H1 (cell line): Measurements from ENCODE around the gene PDGFB. TPM values are rescaled to one million over a fixed set of nuclear protein-coding genes. Genes with fewer than 3 reads are reported as not detected.

Experiments
- HDAC2 ChIP-seq, 2 experiments: fragments of 300-600 bp in 1 of 2; sonication (generic) in 1 of 2; IDR thresholded peaks; 2 replicates each; pipeline ENCODE4 v1.6.1; 2011 to 2012; ENCODE audit warnings: low read depth in 2 of 2, low read length in 2 of 2, mild to moderate bottlenecking in 2 of 2, moderate library complexity in 2 of 2, borderline replicate concordance in 1 of 2, inconsistent platforms in 1 of 2
- JUND ChIP-seq: IDR thresholded peaks from 2 replicates; pipeline ENCODE4 v1.6.1; 2011; ENCODE audit warnings: mild to moderate bottlenecking, improper control_type of control experiment, low read length
- polyA plus RNA-seq, 7 experiments: library from polyadenylated mRNA; depleted of rRNA in 3 of 7; stranded (reverse) in 5 of 7; unstranded in 2 of 7; fragments of >200 nt in 5 of 7; fragments of 200-250 nt in 2 of 7; gene quantifications; 1 replicate in 5 of 7; 2 replicates in 1 of 7; 4 replicates in 1 of 7; pipeline versions ENCODE4 v1.2.1 to v1.2.3, GENCODE V29; 2011 to 2013; ENCODE audit warnings: missing spikeins in 2 of 7, mixed read lengths in 2 of 7
- total RNA-seq: library from RNA; stranded (reverse); fragmentation: NEBNext Ultra II Directional; extraction: Animal tissue kit (Norgen Biotek cat#: 25700); gene quantifications from 2 replicates; pipeline ENCODE4 v1.2.1, GENCODE V29; 2021
- TF ChIP-seq, protein P1 (sequence below): fragments of 300-600 bp; sonication (generic); IDR thresholded peaks from 2 replicates; pipeline ENCODE4 v1.7.1; 2012; ENCODE audit warnings: low read length, moderate library complexity, mild to moderate bottlenecking, inconsistent platforms; ENCODE audit not compliant: insufficient replicate concordance

PDGFB gene
- total and polyA plus RNA-seq, 2 of the 8 experiments (the other 6 are each of a cell fraction or from before 2014, with no cell fraction given) = 3.9 to 8.5 TPM

- TF ChIP-seq, protein P1, sequence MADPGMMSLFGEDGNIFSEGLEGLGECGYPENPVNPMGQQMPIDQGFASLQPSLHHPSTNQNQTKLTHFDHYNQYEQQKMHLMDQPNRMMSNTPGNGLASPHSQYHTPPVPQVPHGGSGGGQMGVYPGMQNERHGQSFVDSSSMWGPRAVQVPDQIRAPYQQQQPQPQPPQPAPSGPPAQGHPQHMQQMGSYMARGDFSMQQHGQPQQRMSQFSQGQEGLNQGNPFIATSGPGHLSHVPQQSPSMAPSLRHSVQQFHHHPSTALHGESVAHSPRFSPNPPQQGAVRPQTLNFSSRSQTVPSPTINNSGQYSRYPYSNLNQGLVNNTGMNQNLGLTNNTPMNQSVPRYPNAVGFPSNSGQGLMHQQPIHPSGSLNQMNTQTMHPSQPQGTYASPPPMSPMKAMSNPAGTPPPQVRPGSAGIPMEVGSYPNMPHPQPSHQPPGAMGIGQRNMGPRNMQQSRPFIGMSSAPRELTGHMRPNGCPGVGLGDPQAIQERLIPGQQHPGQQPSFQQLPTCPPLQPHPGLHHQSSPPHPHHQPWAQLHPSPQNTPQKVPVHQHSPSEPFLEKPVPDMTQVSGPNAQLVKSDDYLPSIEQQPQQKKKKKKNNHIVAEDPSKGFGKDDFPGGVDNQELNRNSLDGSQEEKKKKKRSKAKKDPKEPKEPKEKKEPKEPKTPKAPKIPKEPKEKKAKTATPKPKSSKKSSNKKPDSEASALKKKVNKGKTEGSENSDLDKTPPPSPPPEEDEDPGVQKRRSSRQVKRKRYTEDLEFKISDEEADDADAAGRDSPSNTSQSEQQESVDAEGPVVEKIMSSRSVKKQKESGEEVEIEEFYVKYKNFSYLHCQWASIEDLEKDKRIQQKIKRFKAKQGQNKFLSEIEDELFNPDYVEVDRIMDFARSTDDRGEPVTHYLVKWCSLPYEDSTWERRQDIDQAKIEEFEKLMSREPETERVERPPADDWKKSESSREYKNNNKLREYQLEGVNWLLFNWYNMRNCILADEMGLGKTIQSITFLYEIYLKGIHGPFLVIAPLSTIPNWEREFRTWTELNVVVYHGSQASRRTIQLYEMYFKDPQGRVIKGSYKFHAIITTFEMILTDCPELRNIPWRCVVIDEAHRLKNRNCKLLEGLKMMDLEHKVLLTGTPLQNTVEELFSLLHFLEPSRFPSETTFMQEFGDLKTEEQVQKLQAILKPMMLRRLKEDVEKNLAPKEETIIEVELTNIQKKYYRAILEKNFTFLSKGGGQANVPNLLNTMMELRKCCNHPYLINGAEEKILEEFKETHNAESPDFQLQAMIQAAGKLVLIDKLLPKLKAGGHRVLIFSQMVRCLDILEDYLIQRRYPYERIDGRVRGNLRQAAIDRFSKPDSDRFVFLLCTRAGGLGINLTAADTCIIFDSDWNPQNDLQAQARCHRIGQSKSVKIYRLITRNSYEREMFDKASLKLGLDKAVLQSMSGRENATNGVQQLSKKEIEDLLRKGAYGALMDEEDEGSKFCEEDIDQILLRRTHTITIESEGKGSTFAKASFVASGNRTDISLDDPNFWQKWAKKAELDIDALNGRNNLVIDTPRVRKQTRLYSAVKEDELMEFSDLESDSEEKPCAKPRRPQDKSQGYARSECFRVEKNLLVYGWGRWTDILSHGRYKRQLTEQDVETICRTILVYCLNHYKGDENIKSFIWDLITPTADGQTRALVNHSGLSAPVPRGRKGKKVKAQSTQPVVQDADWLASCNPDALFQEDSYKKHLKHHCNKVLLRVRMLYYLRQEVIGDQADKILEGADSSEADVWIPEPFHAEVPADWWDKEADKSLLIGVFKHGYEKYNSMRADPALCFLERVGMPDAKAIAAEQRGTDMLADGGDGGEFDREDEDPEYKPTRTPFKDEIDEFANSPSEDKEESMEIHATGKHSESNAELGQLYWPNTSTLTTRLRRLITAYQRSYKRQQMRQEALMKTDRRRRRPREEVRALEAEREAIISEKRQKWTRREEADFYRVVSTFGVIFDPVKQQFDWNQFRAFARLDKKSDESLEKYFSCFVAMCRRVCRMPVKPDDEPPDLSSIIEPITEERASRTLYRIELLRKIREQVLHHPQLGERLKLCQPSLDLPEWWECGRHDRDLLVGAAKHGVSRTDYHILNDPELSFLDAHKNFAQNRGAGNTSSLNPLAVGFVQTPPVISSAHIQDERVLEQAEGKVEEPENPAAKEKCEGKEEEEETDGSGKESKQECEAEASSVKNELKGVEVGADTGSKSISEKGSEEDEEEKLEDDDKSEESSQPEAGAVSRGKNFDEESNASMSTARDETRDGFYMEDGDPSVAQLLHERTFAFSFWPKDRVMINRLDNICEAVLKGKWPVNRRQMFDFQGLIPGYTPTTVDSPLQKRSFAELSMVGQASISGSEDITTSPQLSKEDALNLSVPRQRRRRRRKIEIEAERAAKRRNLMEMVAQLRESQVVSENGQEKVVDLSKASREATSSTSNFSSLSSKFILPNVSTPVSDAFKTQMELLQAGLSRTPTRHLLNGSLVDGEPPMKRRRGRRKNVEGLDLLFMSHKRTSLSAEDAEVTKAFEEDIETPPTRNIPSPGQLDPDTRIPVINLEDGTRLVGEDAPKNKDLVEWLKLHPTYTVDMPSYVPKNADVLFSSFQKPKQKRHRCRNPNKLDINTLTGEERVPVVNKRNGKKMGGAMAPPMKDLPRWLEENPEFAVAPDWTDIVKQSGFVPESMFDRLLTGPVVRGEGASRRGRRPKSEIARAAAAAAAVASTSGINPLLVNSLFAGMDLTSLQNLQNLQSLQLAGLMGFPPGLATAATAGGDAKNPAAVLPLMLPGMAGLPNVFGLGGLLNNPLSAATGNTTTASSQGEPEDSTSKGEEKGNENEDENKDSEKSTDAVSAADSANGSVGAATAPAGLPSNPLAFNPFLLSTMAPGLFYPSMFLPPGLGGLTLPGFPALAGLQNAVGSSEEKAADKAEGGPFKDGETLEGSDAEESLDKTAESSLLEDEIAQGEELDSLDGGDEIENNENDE = no peak
- TF ChIP-seq HDAC2 (IDR thresholded peaks at IDR 0.05; ENCODE audit: borderline replicate concordance in 1 of 2, low read depth in 2 of 2, low read length in 2 of 2) = peak in 1 of 2 experiments; percentile 82; a peak in 1 of 4 replicates
- TF ChIP-seq JUND = no peak
These were observed 32.4 kb upstream of the PDGFB start (continued) for GRCh38 chr22:39277142-39277607.
